Activated CD8-positive, alpha-beta memory T cell treated with anti-CD3 and anti-CD28 coated beads for 36 hours (primary cell): ENCODE measurements around the gene UBAC1. TPM values are rescaled to one million over a fixed set of nuclear protein-coding genes. Genes with fewer than 3 reads are reported as not detected.
"Not testable (repeated sequence)": the region's sequence is repeated elsewhere in the genome, so short reads cannot be mapped to it uniquely, and the experiment has no call there.

ENCODE experiments used
- CTCF ChIA-PET: fragments of 350-600 bp; sonication (Branson Sonifier 250); formaldehyde crosslinking; loops from one replicate; lab custom pipeline; 2021; ENCODE audit warnings: antibody characterized with exemption; lab: Charles Lee
- POLR2A ChIA-PET: fragments of 350-600 bp; sonication (Branson Sonifier 250); formaldehyde crosslinking; loops from one replicate; lab custom pipeline; 2021; ENCODE audit warnings: antibody characterized with exemption; lab: Charles Lee
- total RNA-seq, 2 experiments: library from RNA; stranded (reverse); gene quantifications; one replicate each; pipeline ENCODE4 v1.2.3, GENCODE V29; 2021

UBAC1 gene
- total RNA-seq, 2 experiments from 2014 or later, result 33.5 to 34.3 TPM

- CTCF ChIA-PET, result interaction anchor here (1.6 kb wide), 1 partner anchor 38 kb away, joined by 4 read pairs; no protein-coding TSS in a partner anchor
- POLR2A ChIA-PET, result no interaction called here
These were observed 31.3 kb downstream of the UBAC1 start for GRCh38 chr9:135929656-135930445.

DNA sequence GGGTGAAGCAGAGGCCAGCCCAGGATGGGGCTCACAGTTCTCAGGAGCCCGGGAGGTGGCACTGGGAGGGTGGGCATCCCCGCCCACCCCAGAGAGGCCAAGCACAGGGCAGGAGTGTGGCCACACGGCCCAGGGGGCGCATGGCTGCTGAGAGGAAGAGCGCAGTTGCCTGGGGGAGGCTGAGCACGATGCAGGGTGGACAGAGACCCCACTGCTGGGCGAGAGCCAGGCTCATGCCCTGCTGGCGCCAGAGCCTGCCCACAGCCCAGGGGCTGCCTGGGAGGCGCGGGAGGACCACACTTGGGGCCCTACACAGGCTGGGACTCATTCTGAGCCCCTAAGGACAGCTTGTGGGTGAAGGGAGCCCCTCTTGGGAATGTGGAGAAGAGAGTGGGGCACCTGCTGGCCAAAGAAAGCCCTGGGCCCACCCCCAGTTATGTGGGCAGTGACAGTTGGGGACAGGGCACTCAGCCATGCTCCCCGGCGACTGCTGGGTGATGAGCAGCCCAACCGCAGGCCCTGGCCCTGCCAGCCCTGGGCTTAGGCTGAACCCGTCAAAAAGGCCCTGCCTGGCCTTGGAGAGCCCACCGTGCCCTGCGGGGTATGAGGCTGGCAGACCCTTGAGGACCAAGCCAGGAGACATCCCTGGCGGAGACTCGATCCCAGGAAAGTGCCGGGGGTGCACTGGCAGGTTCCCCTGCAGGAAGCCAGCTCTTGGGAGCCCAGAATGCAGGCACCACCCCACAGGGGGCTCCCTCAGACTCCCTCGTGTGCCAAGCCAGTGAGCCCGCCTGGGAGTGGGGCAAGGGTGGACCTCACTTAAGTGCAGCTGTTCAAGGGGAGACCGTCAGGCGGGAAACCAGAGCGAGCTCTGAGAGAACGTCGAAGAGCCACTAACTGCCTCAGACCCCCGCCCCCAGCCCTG lies 32.2 kb downstream of the UBAC1 start:
- ChIA-PET POLR2A (no interaction called here), CTCF (no interaction called here)

DNA sequence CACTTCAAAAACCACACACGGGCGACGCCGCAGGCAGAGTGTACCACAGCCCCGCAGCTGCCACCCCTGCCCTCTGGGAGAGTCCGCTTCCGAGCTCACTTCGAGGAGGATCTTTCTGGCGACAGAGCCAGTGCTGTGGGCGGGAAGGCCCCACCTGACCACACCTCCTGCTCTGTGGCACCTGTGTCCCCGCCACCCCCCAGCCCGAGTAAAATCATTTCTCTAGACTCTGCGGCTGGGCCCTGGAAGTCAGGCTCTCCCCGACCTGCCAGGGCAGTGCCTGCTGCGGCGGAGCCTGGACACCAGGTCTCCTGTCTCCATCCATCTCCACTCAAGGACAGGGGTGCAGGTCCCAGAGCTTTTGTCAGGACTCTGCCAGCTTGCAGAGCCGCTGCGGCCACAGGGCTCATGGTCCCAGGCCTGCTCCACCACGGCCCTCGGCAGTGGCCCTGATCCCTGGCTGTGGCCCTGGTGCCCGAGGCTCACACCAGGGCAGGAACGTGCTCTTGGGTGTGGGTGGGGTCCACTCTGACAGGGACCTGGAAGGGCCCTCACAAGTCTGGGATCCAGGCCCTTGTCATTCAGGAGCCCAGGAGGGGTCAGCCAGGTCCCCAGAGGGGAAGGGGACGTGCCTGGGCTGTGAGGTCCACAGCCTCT lies 33.0 kb downstream of the UBAC1 start:
- ChIA-PET CTCF (no interaction called here), POLR2A (no interaction called here)

DNA sequence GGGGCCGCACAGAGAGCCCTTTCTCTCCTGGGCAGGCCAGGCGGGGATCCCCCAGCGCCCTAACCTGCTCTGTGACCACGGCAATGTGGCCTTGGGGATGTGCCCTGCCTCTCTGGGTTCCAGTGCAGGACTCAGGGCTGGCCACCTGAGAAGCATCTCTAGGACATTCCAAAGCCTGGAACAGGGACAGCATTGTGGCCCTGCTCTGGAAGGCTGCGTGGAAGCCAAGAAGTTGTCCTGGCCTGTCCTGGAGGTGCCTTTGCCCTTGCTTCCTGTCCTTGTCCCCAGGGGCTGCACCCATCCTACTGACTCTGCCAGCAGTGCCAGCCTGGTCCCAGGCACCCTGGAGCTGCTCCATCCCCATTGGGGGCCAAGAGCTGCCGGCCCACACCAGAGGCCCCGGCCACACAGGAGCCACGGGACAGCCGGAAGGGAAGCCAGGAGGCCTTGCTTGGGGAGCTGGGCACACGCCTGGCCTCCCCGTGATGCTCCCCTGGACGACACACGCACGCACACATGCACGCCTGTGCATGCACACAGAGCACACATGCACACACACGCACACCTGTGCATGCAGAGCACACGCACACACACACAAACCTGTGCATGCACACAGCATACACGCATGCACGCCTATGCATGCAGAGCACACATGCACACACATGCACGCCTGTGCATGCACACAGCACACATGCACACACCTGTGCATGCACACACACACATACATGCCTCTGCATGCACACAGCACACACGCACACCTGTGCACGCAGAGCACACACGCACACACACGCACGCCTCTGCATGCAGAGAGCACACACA lies 33.8 kb downstream of the UBAC1 start:
- ChIA-PET POLR2A (no interaction called here), CTCF (no interaction called here)

DNA sequence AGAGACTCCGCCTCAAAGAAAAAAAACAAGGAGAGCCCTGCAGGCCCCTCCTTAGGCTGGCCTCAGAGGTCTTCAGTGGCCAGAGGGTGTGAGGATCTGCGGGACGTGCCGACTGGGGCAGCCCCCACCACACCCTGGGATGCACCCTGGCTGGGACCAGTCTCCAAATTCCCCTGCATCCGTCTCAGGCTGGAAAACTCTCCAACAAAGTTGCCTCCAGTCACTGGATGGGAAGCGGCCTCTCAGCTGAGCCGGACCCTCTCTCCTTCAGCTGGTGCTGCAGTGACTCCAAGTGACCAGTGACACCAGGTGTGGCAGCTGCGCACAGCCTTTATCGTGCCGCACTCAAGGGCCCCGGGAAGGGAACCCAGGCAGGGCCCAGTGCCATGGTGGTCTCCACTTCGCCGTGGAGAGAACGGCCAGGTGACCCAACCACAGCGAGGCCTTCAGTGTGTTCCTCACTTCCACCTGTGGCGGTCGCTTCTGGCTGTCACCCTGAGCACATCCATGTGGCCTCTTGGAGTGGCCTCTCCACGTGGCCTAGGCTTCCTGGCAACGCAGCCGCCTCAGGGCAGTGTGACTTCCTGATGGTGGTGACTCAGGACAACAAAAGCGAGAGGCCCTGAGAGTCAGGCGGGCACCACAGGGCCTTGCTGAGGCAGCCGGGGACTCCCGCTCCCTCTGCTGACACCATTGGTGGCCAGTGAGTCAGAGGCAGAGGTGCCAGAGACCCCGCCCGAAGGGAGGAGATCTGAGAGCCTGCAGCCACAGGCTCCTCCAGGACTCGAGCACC lies 34.6 kb downstream of the UBAC1 start:
- ChIA-PET CTCF (interaction anchor here (0.7 to 1.6 kb wide), 6 partner anchors 8 to 129 kb away, joined by 3 to 5 read pairs (median 3); partner anchors contain the start of gene CAMSAP1), POLR2A (interaction anchor here (0.6 to 2.3 kb wide), 3 partner anchors 20 to 65 kb away, joined by 3 to 10 read pairs (median 7); partner anchors contain the start of gene UBAC1)

DNA sequence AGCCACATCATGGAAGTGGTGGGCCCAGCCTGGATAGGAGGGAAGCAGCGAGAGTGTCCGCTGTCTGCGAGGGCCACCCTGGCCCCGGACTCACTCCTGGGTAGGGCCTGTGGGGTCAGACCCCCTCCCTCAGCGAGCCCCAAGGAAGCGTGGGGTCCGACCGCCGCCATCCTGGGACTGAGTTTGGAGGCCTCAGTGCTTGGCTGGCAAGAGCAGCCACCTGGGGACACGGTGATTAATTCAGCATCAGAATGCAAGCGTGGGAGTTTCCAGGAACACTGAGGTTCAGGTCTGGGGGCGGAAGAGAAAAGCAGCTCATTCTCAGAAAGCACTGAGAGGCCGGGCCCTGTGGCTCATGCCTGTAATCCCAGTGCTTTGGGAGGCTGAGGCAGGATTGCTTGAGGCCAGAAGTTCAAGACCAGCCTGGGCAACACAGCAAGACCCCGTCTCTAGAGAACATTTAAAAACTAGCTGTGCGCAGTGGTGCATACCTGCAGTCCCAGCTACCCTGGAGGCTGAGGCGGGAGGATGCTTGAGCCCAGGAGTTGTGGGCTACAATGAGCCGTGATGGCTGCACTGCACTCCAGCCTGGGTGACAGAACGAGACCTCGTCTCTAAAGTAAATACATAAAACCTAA lies 35.6 kb downstream of the UBAC1 start:
- ChIA-PET POLR2A (interaction anchor here (0.5 to 2.3 kb wide), 5 partner anchors 18 to 181 kb away, joined by 3 to 13 read pairs (median 7); partner anchors contain the start of genes CAMSAP1 and UBAC1), CTCF (interaction anchor here (0.6 to 1.6 kb wide), 7 partner anchors 9 to 128 kb away, joined by 3 to 5 read pairs (median 3); partner anchors contain the start of gene CAMSAP1)

GRCh38 chr9:135924628-135925338 lies 36.4 kb downstream of the UBAC1 start:
- POLR2A ChIA-PET, result interaction anchor here (1.0 to 2.3 kb wide), 4 partner anchors 17 to 182 kb away, joined by 3 to 13 read pairs (median 8); partner anchors contain the start of genes CAMSAP1 and UBAC1
- CTCF ChIA-PET, result interaction anchor here (1.1 to 1.6 kb wide), 3 partner anchors 10 to 127 kb away, joined by 3 to 5 read pairs (median 4); no protein-coding TSS in a partner anchor

GRCh38 chr9:135923508-135923907 lies 37.7 kb downstream of the UBAC1 start:
- POLR2A ChIA-PET, result no interaction called here
- CTCF ChIA-PET, result interaction anchor here (1.1 kb wide), 1 partner anchor 36 kb away, joined by 4 read pairs; no protein-coding TSS in a partner anchor

DNA sequence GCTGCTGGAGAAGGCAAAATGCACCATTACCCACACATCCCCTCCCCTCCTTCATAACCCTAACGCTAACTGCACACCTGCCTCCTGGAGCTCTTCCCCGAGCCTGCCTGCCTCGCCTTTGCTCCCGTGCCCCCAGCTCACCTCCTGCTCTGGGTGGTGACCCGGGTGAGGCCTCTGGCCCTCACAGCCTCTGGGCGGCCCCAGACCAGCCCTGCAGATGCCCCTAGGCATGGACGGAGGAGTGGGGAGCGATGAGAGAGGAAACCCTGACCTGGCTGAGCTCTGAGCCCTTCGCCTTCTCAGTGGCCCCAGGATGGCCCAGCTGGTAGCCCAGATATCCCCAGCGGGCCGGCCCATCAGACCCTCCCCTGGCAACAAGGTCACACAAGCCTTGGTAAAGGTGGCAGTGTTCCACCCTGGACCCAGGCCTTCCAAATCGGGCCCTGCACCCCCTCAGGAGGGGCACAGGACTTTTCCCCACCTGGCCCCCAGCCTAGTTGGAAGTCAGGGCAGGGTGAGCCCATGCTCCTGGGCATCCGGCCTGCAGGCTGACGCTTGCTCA lies 39.3 kb downstream of the UBAC1 start:
- CTCF ChIA-PET, result interaction anchor here (1.1 kb wide), 1 partner anchor 17 kb away, joined by 3 read pairs; no protein-coding TSS in a partner anchor
- POLR2A ChIA-PET, result no interaction called here

DNA sequence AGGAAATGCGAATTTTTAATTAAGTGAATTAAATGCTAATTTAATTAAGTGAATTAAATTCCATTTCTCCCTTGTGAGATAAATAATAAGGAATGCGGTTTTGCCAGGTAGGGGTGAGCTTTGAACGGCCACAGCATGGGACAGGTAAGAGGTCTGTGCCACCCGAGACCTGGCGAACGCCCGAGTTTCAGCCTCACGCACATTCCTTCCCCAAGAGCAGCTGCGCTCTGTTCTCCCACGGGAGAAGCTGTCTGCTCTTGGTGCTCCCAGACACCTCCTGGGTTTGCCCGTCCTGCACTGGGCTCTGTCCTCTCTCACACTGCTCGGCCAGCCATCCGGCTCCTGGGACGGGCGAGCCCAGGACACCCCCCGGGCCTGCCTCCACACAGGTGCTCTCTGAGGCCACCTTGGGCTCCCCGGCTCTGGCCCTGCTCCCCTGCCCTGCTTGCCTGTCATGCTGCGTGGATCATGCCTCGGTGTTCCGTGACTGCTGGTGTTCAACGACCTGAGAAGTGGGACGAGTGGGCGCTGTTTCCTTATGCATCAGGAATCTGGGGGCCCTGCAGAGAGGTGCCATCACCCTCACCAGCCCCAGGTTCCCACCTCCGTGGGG lies 40.1 kb downstream of the UBAC1 start:
- ChIA-PET CTCF (interaction anchor here (1.1 kb wide), 1 partner anchor 16 kb away, joined by 3 read pairs; no protein-coding TSS in a partner anchor), POLR2A (no interaction called here)

- POLR2A ChIA-PET, result no interaction called here
- CTCF ChIA-PET, result no interaction called here
These were observed 40.8 kb downstream of the UBAC1 start for GRCh38 chr9:135920256-135920930.

GRCh38 chr9:135919318-135919890 lies 41.8 kb downstream of the UBAC1 start:
- CTCF ChIA-PET, result no interaction called here
- POLR2A ChIA-PET, result no interaction called here

DNA sequence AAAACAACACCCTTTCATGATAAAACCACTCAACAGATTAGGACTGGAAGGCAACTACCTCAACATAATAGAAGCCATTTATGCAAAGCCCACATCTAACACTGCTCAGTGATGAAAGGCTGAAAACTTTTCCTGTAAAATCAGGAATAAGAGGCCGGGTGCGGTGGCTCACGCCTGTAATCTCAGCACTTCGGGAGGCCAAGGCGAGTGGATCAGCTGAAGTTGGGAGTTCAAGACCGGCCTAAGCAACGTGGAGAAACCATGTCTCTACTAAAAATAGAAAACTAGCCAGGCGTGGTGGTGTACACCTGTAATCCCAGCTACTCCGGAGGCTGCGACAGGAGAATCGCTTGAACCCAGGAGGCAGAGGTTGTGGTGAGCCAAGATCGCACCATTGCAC lies 44.9 kb downstream of the UBAC1 start:
- CTCF ChIA-PET, result not testable (repeated sequence)
- POLR2A ChIA-PET, result interaction anchor here (0.6 kb wide), 1 partner anchor 1528 kb away, joined by 3 read pairs; no protein-coding TSS in a partner anchor

- ChIA-PET POLR2A (no interaction called here), CTCF (interaction anchor here (0.7 kb wide), 1 partner anchor 11 kb away, joined by 3 read pairs; no protein-coding TSS in a partner anchor)
These were observed 46.3 kb downstream of the UBAC1 start for GRCh38 chr9:135914921-135915320.
